Erythroblast (primary cell): ENCODE data around the gene SCYL1.

ENCODE experiments used
- DNase-seq, 2 experiments: peaks; one replicate each; lab custom pipeline; 2025; lab: John Stamatoyannopoulos, UW
- GATA1 ChIP-seq: IDR thresholded peaks from 2 replicates; pipeline ENCODE4 v1.6.1; 2011; ENCODE audit warnings: low read depth, mild to moderate bottlenecking, control low read depth, low read length, moderate library complexity
- POLR2A ChIP-seq: IDR thresholded peaks from 2 replicates; pipeline ENCODE4 v1.6.1; 2011; ENCODE audit warnings: mild to moderate bottlenecking, low read length

Gene SCYL1

DNA sequence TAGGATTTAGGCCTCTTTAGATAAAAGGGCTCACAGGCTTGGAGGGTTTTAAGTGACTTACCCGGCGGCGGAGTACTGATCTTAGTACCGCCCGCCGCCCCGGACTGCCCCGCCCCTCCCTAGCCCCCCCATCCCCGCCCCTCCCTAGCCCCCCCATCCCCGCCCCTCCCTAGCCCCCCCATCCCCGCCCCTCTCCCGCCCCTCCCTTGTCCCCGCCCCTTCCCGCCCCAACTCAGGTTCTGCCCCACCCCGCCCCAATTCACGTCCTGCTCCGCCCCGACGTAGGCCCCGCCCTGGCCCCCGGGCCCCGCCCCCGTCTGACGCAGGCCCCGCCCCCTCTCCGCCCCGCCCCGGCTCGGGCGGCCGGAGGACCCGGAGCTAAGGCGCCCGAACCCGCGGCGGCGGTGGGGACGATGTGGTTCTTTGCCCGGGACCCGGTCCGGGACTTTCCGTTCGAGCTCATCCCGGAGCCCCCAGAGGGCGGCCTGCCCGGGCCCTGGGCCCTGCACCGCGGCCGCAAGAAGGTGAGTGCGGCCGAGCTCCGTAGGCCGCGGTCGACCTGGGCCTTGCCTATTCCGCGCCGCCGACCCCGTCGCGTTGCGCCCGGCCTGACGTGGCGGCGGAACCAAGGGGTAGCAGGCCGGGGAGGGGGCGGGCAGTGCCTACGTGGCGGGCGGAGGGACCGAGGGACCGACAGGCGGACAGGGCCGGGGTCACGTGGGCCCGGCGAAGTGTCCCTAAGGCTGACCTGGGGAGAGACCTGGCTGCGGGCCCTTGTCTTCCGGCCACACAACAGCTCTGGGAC is at the start of gene SCYL1:
Gene SCYL1 (plus strand): TSS at position 343 of the 805 bp plus-strand sequence. CDS start 71 bp downstream, at position 414.
- TF ChIP-seq GATA1 (no peak), POLR2A (peak; percentile 30)
- DNase-seq = peak; percentile 85 to 93

- no peak for TF ChIP-seq GATA1
- TF ChIP-seq POLR2A = no peak
- peak; percentile 66 to 83 for DNase-seq
Observed at GRCh38 chr11:65476632-65477148, 48.2 kb upstream of the SCYL1 start.

GRCh38 chr11:65477149-65477965 is 47.5 kb upstream of the SCYL1 start:
- DNase-seq = peak; percentile 95 to 98
- TF ChIP-seq POLR2A (peak; percentile 97), GATA1 (no peak)

- no peak for DNase-seq
- TF ChIP-seq GATA1 (no peak), POLR2A (no peak)
Observed at GRCh38 chr11:65478388-65479183, 46.3 kb upstream of the SCYL1 start.

GRCh38 chr11:65479184-65480145 is 45.4 kb upstream of the SCYL1 start:
- TF ChIP-seq POLR2A (peak; percentile 10), GATA1 (no peak)

DNA sequence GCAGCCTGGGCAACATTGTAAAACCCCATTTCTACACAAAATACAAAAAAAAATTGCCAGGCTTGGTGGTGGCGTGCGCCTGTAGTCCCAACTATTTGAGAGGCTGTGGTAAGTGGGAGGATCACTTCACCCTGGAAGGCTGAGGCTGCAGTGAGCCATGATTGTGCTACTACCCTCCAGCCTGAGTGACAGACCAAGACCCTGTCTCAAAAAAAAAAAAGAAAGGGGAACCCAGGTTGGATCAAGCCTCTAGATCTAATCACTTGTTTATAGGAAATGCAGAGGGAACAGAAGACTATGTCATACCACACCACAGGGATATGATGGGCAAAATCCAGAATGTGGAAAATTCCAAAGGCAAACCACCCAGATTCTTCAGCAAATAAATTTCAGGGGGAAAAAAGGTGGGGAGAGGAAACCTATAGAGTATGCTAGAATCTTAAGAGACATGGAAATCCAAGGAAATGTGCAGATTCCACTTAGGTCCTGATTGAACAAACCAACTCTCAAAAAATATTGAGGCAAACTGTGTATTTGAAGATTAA is 42.5 kb upstream of the SCYL1 start:
- no peak for DNase-seq
- TF ChIP-seq POLR2A (no peak), GATA1 (no peak)

More at GRCh38 chr11:65479184-65480145, 45.4 kb upstream of the SCYL1 start:
- no peak for DNase-seq

DNA sequence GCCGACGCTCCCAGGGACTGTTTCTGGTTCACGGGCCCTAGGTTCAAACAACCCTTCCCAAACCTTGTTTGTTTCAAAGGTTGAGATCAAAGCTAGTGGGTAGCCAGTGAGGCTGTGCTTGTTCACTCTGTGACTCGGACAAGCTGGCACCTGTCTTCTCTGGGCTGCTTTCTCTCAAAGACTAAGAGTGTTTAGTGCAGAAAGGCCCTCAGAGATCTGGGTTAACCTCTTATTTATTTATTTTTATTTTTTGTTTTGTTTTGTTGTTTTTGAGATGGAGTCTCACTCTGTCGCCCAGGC is 39.0 kb upstream of the SCYL1 start:
- TF ChIP-seq GATA1 (no peak), POLR2A (no peak)
- DNase-seq = no peak

GRCh38 chr11:65486570-65487466 is 38.1 kb upstream of the SCYL1 start:
- DNase-seq = no peak
- no peak for TF ChIP-seq GATA1
- no peak for TF ChIP-seq POLR2A

GRCh38 chr11:65487467-65488272 is 37.2 kb upstream of the SCYL1 start:
- no peak for TF ChIP-seq POLR2A
- no peak for TF ChIP-seq GATA1
- DNase-seq = peak; percentile 87 to 93

- TF ChIP-seq GATA1 (no peak), POLR2A (no peak)
- DNase-seq = no peak
Observed at GRCh38 chr11:65488273-65489034, 36.4 kb upstream of the SCYL1 start.
